ENCODE measurements around the gene ABCG2.

ABCG2 gene

DNA sequence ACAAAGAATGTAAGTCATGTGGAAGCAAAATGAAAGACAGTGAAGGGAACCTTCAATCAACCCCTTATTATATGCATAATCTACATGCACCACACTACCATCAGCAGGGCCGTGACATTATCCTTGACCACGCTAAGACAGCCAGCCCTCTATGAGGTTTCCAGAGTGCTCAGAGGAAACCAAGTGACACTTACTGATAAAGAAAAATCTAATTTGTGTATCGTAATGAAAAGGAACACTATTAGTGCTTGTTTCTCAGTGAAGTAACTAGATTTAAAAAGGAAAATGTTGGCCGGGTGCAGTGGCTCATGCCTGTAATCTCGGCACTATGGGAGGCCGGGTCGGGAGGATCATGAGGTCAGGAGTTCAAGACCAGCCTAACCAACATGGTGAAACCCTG lies 56.4 kb downstream of the ABCG2 start:
- H3K36me3 ChIP-seq, result no peaks in the 10 kb centered on the region
- H3K9me3 ChIP-seq (ENCODE audit: severe bottlenecking), result no peaks in the 10 kb centered on the region
- H3K4me3 ChIP-seq (ENCODE audit: low read depth, low read length), result no peak overlapping the region
- DNase-seq, result no peak
- no peaks in the 10 kb centered on the region for H3K27me3 ChIP-seq (ENCODE audit: insufficient read depth, low read depth, severe bottlenecking)
- TF ChIP-seq, protein P1, sequence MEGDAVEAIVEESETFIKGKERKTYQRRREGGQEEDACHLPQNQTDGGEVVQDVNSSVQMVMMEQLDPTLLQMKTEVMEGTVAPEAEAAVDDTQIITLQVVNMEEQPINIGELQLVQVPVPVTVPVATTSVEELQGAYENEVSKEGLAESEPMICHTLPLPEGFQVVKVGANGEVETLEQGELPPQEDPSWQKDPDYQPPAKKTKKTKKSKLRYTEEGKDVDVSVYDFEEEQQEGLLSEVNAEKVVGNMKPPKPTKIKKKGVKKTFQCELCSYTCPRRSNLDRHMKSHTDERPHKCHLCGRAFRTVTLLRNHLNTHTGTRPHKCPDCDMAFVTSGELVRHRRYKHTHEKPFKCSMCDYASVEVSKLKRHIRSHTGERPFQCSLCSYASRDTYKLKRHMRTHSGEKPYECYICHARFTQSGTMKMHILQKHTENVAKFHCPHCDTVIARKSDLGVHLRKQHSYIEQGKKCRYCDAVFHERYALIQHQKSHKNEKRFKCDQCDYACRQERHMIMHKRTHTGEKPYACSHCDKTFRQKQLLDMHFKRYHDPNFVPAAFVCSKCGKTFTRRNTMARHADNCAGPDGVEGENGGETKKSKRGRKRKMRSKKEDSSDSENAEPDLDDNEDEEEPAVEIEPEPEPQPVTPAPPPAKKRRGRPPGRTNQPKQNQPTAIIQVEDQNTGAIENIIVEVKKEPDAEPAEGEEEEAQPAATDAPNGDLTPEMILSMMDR (IDR thresholded peaks at IDR 0.05; ENCODE audit: low read depth, low read length), result no peak
- no peak overlapping the region for H3K27ac ChIP-seq

DNA sequence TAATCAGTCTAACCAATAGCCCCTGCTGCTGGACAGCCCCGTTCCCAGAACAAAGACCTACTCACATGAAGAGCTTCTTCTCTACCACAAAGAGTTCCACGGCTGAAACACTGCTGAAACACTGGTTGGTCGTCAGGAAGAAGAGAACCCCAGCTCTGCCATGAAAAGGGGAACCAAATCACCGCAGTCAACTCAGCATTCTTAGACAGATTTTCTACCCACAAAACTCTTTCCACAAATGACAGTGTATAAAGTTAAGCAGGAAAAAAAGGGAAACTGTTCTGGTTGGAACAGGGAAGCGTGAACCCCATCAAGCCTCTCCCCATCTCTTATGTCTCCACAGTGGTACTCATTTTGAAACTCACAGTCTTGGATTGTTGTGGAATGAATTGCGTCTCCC lies 57.3 kb downstream of the ABCG2 start:
- DNase-seq, result no peak
- TF ChIP-seq, protein P1 (IDR thresholded peaks at IDR 0.05; ENCODE audit: low read depth, low read length), result no peak
- H3K27ac ChIP-seq, result no peak overlapping the region

DNA sequence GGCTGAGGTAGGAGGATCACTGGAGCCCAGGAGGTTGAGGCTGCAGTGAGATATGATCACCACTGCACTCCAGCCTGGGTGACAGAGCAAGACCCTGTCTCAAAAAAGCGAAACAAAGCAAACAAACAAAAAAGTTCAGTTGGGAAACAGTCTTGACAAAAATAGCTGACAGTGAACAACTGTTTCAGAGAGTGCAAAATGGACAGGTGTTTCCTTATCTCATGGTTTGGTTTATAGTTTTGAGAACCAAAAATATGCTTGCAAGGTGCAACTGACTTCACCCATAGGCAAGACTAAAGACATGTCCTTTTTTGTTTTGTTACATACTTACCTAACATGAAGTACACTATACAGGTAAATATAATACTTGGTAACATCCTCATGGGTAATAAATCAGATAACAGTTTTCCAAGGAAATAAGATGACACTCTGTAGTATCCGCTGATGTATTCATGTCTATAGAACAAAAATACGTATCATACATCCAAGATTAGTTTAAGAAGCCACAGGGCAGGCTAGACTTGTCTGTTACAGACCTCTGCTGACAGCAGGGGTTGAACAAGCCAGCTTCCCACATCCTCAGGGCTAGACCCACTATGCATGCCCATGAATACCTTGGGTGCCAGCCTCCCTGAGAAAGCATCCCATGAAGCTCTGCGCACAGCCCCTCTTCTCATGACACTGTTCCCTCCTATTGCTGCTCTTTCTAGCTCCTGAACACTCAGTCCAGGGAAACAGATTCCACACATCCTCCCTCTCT lies 59.3 kb downstream of the ABCG2 start:
- Histone ChIP-seq H3K4me3 (ENCODE audit: low read depth, low read length) (no peak overlapping the region), H3K27ac (no peak overlapping the region), H3K9me3 (ENCODE audit: severe bottlenecking) (no peaks in the 10 kb centered on the region), H3K36me3 (no peaks in the 10 kb centered on the region), H3K27me3 (ENCODE audit: insufficient read depth, low read depth, severe bottlenecking) (no peaks in the 10 kb centered on the region)
- TF ChIP-seq, protein P1 (IDR thresholded peaks at IDR 0.05; ENCODE audit: low read depth, low read length), result no peak
- no peak for DNase-seq

More for the DNA sequence above, 57.3 kb downstream of the ABCG2 start:
- H3K4me3 ChIP-seq (ENCODE audit: low read depth, low read length), result no peak overlapping the region
- H3K9me3 ChIP-seq (ENCODE audit: severe bottlenecking), result no peaks in the 10 kb centered on the region
- no peaks in the 10 kb centered on the region for H3K27me3 ChIP-seq (ENCODE audit: insufficient read depth, low read depth, severe bottlenecking)
- no peaks in the 10 kb centered on the region for H3K36me3 ChIP-seq

DNA sequence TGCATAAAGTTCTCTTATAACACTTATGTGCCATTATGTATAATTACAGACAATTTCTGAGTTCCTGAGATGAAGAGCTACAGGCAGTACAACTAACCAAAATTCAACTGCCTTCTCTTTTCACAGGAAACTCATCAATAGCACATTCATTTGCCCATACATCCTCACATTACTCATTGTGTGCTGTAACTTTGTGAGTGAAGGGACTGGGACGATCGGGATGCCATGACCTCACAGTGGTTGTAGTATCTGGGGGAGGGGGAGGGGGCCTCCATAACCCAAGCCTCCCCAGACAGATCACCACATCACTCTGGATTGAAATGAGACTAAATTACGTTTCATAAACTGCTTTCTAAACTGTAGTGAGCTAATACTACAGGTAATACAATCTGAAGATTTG lies 60.7 kb downstream of the ABCG2 start:
- no peaks in the 10 kb centered on the region for H3K9me3 ChIP-seq (ENCODE audit: severe bottlenecking)
- H3K36me3 ChIP-seq, result no peaks in the 10 kb centered on the region
- no peak overlapping the region for H3K4me3 ChIP-seq (ENCODE audit: low read depth, low read length)
- no peak for DNase-seq
- no peaks in the 10 kb centered on the region for H3K27me3 ChIP-seq (ENCODE audit: insufficient read depth, low read depth, severe bottlenecking)
- TF ChIP-seq, protein P1 (IDR thresholded peaks at IDR 0.05; ENCODE audit: low read depth, low read length), result no peak
- H3K27ac ChIP-seq, result no peak overlapping the region

DNA sequence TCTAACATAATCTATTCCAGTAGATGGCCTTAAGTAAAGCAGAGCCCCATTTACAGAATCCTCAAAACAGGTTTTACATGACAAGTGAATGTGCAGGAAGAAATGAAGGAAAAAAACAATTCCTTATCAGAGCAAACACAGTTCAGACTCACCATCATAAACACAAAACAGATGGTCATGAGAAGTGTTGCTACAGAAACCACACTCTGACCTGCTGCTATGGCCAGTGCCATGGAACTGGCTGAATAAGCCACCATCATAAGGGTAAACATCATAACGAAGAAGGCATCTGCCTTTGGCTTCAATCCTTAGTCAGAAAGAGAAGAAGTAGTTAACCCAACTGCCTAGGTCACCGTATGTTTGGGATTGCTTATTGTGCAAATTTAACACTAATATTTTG lies 61.1 kb downstream of the ABCG2 start:
- H3K36me3 ChIP-seq, result no peaks in the 10 kb centered on the region
- no peaks in the 10 kb centered on the region for H3K27me3 ChIP-seq (ENCODE audit: insufficient read depth, low read depth, severe bottlenecking)
- no peak for DNase-seq
- H3K4me3 ChIP-seq (ENCODE audit: low read depth, low read length), result no peak overlapping the region
- no peak overlapping the region for H3K27ac ChIP-seq
- TF ChIP-seq, protein P1 (IDR thresholded peaks at IDR 0.05; ENCODE audit: low read depth, low read length), result no peak
- no peaks in the 10 kb centered on the region for H3K9me3 ChIP-seq (ENCODE audit: severe bottlenecking)

DNA sequence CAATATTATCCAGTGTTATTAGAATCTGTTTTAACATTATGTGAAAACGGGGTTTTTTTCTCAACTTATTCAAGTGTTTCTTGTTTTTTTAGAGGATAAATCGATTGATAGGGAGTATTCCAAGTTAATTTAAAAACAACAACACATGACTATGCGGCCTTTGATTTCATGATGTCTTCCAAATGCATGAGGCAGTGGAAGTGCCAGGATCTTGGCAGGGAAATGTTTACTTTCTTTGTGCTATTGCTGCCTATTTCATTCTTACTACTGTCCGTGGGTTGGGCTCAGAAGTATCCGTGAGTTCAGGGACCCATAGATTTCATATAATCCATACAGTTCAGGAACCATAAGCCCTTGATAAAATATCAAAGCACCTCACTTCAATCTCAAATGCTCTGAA lies 64.6 kb downstream of the ABCG2 start:
- TF ChIP-seq, protein P1 (IDR thresholded peaks at IDR 0.05; ENCODE audit: low read depth, low read length), result no peak
- Histone ChIP-seq H3K4me3 (ENCODE audit: low read depth, low read length) (no peak overlapping the region), H3K27ac (no peak overlapping the region), H3K9me3 (ENCODE audit: severe bottlenecking) (no peaks in the 10 kb centered on the region), H3K36me3 (no peaks in the 10 kb centered on the region), H3K27me3 (ENCODE audit: insufficient read depth, low read depth, severe bottlenecking) (no peaks in the 10 kb centered on the region)
- no peak for DNase-seq
